ENCODE data around the gene UQCRHL. TPM values are rescaled to one million over a fixed set of nuclear protein-coding genes. Genes with fewer than 3 reads are reported as not detected.
A peak's percentile ranks its signal among the peaks of the same experiment; 100 is the strongest.
"Not testable (repeated sequence)": the region's sequence is repeated elsewhere in the genome, so short reads cannot be mapped to it uniquely, and the experiment has no call there.

The UQCRHL gene
- total RNA-seq, 1 donor from 2014 or later = 2.0 TPM

DNA sequence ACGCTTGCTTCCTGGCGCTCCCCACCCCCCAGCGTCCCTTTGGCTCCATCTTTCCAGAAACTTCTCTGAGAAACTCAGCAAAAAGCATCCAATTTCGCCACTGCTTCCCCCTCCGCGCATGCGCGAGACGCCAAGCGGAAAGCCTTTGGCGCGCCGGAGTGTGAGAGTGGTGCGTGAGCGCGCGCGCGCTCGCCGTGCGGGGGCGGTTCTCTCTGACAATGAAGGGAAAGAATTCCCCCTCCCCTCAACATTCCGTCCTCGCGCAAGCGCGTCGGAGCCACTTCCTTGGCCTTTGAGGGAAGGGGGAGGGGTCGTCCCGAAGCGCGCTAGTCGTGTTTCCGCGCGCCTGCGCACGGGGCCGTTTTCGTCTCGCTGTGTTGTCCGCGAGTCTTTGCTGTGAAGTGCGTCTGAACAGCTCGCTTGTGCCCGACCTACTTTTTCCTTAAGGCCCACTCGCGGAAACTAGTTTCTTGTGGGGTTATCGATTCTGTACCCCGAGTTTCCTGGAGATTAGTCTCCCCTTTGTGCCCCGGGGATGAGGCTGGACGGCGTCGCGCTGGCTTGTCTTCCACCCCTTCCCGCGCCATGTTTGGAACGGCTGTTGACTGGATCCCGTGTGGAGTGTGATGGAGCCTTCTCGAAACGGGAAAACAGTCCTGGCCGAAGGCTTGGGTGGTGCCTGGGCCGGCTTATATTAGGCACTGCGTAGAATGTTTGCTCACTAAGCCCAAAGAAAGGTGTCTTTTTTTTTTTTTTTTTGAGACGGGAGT lies 28.5 kb upstream of the UQCRHL start:
- peak; percentile 100 for DNase-seq (ENCODE audit: low spot score)

DNA sequence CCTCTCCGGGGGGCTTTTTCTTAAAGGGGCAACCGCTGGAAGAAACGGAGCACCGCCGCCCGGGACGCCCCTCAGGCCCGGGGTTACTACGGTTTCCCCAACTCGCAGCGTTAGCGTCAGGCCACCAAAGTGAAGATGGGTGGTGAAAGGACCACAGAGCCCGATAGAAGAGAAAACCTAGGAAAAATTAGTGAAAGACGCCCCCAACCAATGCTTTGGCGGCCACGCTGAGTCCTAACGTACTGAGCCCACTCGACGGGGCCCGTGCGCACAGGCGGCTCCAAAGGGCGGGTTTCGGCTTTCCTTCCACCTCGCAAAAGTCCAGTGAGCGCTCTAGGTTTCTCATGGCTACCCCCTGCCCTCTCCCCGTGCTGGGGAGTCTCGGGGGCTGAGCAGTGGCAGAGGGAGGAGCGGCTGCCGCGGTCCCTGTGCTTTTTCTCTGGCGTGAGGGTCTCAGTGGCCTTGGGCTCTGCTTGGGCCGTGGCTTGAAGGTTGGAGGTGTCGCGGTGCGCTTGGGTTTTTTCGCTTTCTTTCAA lies 27.8 kb upstream of the UQCRHL start:
- DNase-seq (ENCODE audit: low spot score) = no peak

DNA sequence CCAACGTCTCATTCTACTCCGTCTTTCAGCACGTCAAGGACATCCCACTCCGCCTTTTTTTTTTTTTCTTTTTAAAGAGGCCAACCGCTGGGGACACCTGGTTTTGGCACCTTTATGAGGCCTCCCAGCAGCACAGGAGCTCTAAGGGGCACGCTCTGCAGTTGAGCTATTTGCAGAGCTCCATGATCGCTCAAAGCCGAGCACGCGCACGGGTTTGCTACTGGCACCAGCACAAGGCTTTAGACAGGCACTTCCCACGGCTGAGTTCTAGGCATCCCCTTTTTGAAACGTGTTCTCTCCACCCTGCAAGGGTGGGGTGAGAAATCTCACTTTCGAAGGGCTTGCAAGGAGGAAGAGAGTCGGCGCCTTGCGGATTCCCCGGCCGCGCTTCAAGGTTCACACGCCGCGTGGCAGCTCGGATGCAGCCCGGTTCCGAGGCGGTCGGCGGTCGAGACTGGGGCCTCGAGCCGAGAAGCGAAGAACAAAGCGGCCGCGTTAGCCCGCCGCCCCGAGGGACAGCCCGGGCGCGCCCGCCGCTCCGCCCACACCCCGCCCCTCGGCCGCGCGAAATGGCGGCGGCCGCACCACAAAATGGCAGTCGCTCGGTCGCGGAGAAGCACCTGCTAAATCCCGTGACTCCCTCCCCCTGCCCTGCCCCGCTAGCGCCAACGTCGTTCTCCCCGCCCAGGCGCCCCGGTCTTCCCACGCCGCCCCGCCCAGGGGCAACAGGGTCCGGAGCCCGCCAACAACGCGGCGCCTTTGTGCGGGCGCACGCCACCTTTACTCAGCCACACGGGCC lies 27.2 kb upstream of the UQCRHL start:
- DNase-seq (ENCODE audit: low spot score) = peak; percentile 88

DNA sequence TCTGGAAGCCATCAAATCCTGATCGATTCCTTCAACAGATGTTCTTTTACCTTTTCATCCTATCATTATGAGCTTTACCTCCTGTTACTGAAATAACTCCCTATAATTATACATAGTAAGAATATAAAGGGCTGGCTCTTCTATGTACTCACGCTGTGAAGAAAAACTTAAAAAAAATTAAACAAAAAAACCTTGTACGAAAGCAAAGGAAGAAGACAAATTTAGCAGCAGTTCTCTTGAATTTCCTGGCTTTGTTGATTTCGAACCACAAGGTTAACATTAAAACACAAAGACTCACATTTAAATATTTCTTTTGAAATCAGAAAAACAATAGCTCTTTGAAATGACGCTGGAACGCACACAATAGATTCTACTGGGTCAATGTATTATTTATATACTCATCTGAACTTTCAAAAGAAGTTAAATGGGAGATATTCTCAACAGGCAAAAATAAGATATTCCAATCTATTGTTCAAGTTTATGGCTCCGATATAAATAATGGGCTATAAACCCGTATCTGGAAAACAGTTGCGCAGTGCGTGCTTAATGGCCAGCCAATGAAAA lies 26.5 kb upstream of the UQCRHL start:
- no peak for DNase-seq (ENCODE audit: low spot score)

DNA sequence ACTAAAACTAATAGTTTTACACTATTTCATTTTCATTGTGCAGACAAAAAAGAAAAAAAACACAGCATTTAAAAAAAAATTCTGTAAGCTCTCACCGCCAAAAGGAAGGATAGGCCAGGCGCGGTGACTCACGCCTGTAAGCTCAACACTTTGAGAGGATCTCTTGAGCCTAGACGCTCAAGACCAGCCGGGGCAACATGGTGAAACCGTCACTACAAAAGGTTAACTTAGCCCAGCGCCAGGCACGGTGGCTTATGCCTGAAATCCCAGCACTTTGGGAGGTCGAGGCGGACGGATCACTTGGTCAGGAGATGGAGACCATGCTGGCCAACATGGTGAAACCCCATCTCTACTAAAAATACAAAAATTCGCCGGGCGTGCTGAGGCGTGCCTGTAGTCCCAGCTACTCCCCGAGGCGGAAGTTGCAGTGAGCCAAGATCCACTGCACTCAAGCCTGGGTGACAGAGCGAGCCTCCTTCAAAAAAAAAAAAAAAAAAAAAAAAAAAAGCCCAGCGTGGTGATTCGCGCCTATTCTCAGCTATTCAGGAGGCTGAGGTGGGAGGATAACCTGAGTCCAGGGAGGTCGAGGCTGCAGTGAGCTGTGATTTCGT lies 25.7 kb upstream of the UQCRHL start:
- DNase-seq (ENCODE audit: low spot score) = peak; percentile 22

DNA sequence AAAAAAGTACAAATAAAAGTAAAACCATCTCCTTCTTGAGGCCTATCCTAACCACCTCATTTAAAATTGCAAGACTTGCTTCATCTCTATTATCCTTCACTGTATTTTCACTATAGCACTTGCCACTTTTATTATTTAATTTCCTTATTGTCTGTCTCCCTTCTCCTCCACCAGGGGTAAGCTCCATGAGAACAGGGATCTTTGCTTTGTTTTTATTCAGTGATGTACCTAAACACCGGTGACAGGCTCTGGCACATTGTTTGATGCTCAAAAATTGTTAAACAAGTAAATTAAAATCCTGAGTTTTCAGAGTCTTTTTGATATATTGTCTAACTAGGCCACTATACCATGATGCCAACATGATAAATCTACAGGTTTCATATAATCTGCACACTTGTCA lies 22.8 kb upstream of the UQCRHL start:
- DNase-seq (ENCODE audit: low spot score) = no peak

DNA sequence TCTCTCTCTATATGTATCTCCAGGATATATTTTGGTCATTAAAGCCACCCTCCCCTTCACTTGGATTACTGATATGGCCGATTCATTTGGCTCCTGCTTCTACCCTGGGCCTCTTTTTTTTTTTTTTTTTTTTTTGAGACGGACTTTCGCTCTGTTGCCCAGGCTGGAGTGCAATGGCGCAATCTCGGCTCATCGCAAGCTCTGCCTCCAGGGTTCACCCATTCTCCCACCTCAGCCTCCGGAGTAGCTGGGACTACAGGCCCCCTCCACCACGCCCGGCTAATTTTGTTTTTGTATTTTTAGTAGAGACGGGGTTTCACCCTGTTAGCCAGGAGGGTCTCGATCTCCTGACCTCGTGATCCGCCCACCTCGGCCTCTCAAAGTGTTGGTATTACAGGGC lies 21.5 kb upstream of the UQCRHL start:
- DNase-seq (ENCODE audit: low spot score) = not testable (repeated sequence)

DNA sequence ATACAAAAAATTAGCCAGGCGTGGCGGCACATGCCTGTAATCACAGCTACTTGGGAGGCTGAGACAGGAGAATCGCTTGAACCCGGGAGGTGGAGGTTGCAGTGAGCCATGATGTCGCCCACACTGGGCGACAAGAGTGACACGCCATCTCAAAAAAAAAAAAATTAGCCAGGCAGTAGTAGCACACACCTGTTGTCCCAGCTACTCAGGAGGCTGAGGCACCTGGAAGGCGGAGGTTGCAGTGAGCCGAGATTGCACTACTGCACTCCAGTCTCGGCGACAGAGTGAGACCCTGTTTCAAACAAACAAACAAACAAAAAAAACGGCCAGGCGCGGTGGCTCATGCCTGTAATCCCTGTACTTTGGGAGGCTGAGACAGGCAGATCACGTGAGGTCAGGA lies 20.1 kb upstream of the UQCRHL start:
- DNase-seq (ENCODE audit: low spot score) = not testable (repeated sequence)

DNA sequence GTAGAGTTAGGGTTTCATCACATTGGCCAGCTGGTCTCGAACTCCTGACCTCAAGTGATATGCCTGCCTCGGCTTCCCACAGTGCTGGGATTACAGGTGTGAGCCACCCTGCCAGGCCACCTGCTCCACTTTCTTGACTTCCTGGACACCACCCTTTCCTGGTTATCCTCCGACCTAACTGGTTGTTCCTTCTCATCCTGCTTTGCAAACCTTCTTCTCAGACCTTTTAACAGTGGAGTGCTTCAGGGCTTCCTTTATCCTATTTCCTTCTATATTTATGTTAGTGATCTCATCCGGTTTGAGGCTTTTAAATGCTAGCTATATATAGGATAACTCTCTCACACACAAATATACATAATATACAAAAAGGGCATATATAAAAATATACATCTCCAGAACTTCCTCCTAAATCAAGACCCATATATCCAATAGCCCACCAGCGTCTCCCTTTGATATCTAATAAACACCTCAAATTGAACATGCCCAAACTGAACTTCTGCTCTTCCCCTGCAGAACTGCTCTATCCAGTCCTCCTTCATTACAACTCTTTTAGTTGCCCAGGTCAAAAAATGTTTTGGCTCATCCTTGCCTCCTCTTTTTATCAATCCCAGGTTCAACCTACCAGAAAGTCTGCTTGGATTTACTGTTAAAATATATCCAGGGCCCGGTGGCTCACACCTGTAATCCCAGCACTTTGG lies 19.5 kb upstream of the UQCRHL start:
- no peak for DNase-seq (ENCODE audit: low spot score)

DNA sequence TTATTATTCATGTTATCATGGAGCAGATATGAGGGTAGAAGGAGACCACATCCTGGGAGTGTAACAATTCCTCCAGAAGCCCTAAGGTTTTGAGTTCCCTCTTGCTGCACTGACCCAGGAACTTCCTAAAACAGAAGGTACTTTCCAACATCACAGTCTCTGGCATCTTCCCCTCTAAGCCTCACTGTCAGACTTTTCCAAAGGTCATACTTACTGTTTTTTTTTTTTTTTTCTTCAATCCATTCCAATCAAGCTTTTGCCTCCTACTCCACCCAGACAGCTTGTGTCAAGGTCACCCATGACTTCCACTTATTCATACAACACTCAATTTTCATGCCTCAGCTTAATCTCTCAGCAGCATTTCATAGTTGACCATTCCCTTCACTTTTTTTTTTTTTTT lies 18.4 kb upstream of the UQCRHL start:
- no peak for DNase-seq (ENCODE audit: low spot score)

DNA sequence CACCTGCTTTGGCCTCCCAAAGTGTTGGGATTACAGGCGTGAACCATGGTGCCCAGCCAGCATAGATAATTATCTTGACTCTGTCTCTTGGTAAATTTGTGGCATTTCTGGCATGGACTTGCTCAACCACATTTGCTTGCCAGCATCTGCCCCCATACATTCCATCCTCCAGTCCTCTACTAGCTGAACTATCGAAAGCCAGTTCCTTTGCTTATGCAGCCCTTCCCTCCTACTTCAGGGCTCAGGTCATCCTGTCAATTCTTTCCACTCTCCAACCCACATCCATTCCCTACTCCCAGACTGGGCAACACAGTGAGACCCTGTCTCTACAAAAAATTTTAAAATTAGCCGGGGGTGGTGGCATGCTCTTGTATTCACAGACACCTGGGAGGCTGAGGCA lies 13.0 kb upstream of the UQCRHL start:
- DNase-seq (ENCODE audit: low spot score) = no peak

DNA sequence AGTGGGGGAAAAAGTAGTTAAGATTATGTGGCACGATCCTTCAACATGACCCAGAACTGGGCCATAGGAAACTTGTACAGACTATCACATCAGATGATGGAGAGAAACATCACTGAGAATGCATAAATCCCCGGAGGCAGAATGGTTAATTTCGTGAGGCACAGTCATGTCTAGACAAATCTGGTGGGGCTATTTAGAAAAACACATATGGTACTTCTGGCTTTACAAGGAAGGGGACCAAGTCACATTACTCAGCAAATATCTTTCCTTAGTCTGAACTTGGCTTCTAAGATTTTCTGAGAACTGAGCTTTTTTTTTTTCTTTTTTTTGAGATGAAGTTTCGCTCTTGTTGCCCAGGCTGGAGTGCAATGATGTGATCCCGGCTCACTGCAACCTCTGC lies 9.2 kb upstream of the UQCRHL start:
- no peak for DNase-seq (ENCODE audit: low spot score)

DNA sequence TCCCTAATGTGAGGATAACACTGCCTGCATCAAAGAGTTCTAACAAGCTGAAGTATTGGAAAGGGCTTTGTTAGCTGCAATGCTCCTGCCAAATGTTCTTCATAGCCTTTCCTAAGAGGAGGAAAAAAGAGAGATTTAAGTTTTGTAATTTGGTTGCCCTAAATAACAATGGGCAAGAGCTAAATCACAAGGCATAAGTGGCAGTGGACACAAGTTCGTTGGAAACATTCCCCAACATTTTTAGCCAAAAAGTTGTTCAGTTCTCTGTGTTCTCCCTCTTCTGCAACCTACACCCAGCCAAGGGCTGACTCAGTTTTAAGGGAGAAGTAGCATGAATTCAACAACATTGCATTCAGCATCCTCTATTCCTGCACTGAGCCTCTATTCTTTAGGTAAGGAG lies 2.6 kb upstream of the UQCRHL start:
- no peak for DNase-seq (ENCODE audit: low spot score)

DNA sequence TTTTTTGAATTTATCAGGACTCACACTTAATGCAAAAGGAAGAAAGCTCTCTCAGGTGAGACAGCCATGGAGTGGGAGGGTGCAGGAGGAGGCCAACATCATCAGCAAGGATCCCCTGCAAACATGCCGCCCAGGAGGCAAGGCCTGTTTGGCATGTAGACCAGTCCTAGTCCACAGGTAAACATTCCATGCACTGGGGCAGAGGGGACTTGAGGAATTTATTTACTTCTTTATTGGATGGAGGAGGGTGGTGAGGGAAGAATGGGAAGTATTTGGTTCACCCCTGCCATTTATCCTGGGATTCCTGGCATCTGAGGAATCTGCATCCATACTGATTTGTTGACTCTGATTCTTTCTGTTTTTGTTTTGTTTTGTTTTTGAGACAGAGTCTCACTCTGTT lies 1.5 kb upstream of the UQCRHL start:
- no peak for DNase-seq (ENCODE audit: low spot score)

DNA sequence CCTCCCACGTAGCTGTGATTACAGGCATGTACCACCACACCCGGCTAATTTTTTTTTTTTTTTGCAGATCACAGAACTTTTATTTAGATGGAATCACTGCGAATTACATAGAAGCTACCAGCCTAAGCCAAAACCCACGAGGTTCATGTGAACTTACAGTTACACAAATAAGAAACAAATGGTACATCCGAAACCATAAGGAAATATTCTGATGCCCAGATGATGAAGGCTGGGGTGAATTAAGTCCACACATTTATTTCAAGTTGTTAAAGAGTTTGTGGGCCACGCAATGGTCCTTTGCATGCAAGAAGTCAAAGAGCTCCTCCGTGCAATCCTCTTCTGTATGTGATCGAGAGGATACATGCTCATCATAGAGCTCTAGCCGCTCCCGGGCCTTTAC lies 328 bp downstream of the UQCRHL start:
- DNase-seq (ENCODE audit: low spot score) = no peak

DNA sequence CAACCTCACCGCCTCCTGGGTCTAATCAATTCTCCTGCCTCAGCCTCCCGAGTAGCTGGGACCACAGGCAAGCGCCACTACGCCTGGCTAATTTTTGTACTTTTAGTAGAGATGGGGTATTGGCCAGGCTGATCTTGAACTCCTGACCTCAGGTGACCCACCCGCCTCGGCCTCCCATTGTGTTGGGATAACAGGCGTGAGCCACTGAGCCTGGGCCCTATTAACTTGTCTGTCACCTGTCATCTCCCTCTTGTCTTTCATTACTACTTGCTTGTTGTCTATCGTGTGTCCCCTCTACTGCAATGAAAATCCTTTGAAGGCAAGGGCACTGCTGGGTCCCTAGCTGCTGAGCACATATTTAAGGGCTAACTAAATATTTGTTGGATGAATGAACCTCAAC lies 3.4 kb downstream of the UQCRHL start:
- DNase-seq (ENCODE audit: low spot score) = no peak

DNA sequence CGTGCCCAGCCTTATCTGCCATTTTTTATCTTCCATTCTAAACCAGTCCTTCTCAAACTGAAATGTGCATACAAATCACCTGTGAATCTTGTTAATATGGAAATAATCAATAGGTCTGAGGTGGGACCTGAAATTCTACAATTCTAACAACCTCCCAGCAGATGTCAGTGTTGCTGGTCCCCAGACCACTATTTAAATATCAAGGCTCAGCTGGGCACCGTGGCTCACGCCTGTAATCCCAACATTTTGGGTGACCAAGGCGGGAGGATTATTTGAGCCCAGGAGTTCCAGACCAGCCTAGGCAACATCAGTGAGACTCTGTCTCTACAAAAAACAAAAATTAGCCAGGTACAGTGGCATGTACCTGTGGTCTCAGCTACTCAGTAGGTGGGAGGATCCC lies 4.1 kb downstream of the UQCRHL start:
- DNase-seq (ENCODE audit: low spot score) = no peak

DNA sequence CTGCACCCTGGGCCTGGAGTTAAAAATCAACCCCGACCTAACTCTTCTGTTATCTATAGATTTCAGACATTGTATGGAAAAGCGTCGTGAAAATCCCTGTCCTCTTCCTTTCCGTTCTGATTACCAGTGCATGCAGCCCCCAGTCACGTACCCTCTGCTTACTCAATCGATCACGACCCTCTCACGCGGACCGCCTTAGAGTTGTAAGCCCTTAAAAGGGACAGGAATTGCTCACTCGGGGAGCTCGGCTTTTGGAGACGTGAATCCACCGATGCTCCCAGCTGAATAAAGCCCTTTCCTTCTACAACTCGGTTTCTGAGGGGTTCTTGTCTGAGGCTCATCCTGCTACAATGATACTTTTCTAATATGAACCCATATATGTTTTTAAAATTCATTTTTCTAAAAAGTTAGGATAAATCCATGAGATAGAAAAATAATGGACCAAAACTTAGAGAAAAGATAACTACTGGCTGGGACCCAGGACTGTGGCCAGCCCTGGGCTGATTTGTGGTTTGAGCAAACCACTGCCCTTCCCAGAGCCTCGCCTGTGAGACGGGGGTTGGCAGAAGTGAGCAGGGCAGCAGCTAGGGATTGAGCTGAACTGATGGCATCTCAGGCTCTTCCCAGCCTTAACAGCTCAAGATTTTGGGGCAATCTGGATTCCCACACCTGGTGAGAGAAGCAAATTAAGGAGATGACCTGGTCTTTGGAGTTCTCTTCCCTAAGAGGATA lies 5.0 kb downstream of the UQCRHL start:
- no peak for DNase-seq (ENCODE audit: low spot score)

DNA sequence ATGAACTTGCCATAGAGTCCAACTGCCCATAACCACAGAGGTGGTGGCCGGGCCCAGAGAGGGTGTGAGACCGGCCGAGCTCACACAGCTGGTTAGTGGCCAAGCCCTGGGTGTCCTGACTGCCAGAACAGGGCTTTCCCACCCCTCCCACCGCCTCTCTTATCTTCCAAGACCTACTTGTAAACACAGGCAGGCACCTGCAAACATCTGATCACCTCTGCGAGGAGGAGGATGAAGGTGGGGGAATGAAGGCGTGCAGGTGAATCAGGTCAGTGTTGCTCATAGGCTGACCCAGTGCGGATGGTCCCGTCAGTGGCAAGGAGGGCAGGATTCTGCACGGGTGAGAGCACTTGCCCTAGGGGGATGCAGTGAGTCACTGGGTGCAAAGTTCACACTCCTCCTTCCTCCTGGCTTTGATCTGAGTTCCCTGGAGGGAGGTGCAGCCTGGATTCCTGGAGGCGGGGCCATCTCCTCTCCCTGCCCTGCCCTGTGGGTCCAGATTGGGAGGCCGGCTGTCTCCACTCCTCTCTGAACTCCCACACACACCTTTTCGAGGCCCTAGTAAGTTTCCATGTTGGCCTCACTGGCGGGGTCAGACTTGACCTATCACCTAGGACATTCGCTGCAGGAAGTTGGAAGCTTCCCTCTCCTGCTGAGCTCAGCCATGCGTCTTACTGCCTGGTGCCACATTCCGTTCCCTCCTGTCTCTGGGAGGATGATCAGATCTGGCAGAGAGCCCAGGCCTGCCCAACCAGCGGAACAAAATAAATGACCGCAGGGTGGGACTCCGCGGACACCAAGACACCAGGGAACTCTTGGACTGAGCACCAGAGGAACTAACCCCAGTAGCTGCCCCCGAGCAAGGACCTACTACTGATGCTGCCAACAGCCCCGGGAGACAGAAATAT lies 7.3 kb downstream of the UQCRHL start:
- DNase-seq (ENCODE audit: low spot score) = peak; percentile 87

Measured in mucosa of gallbladder (tissue), 1 donor.